Right hindlimb (tissue), 1 donor: ENCODE measurements around the gene ADAMTS4.
A peak's percentile ranks its signal among the peaks of the same experiment; 100 is the strongest.
"Not testable (repeated sequence)": the region's sequence is repeated elsewhere in the genome, so short reads cannot be mapped to it uniquely, and the experiment has no call there.

Experiments used
- DNase-seq: peaks from one replicate; pipeline ENCODE4 v3.0.0-alpha.2; 2018

Gene ADAMTS4, protein sequence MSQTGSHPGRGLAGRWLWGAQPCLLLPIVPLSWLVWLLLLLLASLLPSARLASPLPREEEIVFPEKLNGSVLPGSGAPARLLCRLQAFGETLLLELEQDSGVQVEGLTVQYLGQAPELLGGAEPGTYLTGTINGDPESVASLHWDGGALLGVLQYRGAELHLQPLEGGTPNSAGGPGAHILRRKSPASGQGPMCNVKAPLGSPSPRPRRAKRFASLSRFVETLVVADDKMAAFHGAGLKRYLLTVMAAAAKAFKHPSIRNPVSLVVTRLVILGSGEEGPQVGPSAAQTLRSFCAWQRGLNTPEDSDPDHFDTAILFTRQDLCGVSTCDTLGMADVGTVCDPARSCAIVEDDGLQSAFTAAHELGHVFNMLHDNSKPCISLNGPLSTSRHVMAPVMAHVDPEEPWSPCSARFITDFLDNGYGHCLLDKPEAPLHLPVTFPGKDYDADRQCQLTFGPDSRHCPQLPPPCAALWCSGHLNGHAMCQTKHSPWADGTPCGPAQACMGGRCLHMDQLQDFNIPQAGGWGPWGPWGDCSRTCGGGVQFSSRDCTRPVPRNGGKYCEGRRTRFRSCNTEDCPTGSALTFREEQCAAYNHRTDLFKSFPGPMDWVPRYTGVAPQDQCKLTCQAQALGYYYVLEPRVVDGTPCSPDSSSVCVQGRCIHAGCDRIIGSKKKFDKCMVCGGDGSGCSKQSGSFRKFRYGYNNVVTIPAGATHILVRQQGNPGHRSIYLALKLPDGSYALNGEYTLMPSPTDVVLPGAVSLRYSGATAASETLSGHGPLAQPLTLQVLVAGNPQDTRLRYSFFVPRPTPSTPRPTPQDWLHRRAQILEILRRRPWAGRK

DNA sequence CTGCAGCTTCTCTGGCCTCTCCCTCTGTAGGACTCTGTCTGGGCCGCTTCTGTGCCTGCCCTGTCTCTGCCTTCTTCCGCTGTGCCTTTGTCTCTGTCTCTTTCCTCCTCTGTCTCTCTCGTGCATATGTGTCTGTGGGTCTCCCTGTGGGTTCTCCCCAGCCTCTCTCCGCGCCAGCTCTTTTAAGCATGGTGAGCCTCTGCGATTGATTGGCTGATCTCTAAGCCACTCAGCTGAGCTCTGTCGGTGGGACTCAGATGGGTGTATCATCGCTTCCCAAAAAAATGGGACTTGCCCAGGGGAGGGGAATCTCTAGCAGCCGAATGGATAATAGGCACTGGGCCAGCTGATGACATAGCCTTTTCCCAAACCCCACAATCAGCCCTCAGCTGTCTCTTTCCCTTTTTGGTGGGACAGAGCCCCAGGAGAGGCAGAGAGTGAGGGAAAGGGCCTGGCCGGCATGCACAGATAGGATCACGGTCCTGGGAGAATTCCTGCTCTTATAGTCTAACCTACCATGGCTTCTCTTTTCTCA, at the start of gene ADAMTS4:
Gene ADAMTS4 (minus strand): TSS at position 158 of the 535 bp plus-strand sequence. CDS start 427 bp downstream, outside the sequence.
- DNase-seq, result peak; percentile 89

DNA sequence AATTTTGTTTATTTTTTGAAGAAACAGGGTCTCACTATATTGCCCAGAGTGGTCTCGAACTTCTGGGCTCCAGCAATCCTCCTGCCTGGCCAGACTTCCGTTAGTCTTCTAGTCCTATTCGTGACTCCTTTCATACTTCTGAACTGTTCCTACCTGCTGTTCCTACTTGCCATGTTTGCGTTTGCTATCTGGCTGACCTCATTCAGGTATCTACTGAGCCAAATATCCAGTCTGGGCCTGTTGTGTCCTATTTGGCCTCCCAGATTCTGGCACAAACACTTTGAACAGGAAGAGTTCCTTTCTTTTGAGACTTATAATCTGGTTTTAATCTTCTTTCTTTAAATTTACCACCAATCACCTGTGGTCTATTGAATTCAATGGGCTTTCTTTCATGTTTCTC, 46.0 kb upstream of the ADAMTS4 start:
- DNase-seq, result no peak

DNA sequence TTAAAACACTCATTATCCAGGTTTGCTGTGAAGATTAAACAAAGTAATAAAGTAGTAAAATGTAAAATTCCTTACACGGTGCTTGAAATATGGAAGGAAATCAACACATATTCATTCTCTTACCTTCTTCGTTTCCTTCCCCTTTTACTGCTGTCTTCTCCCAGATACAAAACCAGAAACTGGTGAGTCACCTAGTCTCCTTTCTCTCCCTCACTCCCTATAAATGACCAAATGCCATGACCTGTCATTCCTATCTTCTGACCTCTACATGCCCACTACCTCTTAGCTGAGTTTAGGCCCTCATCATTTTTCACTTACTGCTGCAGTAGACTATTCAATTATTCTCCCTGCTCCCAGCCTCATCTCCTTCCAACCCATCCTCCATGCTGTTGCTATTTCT, 43.5 kb upstream of the ADAMTS4 start:
- DNase-seq, result no peak

DNA sequence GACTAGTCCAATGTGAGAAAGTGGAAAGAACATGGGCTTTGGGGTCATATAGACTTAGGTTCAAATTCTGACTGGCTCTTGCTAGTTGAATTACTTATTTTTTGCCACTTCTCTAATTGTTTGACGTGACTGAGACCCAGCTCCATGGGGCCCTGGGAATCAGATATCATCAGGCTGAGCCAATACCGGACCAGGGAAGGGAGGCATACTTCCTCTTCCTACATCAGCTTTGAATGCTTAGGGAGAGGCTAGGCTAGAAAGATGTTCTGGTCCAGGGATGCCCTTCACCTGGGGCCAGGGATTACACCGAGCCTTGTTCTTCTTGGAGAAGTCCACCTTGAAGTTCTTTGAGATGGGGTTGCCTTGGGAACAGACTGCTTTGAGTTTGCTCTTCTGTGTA, 42.8 kb upstream of the ADAMTS4 start:
- no peak for DNase-seq

DNA sequence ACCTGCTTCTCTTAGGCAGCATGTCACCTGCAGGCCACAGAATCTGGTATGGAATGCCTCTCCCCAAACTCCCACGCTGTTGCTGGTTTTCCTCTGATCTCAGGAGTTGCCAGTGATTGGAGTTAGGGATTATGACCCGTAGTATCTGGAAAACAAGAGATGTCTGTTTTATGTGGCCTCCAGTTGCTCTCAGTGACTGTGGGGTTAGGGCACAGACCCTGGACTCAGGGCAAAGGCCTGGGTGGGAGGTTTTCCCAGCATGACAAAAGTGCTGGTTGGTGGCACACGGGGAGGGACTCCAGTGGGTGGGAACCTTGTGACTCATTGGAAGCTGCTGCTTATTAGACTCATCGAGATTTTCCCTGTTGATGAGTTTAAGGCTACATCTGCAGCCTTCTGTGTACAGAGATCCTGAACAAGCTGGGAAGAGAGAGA, 39.2 kb upstream of the ADAMTS4 start, which contains the start of gene NR1I3:
Gene NR1I3 (minus strand): TSS at position 165 of the 435 bp plus-strand sequence. CDS start 1,638 bp downstream, outside the sequence.
- DNase-seq, result no peak

DNA sequence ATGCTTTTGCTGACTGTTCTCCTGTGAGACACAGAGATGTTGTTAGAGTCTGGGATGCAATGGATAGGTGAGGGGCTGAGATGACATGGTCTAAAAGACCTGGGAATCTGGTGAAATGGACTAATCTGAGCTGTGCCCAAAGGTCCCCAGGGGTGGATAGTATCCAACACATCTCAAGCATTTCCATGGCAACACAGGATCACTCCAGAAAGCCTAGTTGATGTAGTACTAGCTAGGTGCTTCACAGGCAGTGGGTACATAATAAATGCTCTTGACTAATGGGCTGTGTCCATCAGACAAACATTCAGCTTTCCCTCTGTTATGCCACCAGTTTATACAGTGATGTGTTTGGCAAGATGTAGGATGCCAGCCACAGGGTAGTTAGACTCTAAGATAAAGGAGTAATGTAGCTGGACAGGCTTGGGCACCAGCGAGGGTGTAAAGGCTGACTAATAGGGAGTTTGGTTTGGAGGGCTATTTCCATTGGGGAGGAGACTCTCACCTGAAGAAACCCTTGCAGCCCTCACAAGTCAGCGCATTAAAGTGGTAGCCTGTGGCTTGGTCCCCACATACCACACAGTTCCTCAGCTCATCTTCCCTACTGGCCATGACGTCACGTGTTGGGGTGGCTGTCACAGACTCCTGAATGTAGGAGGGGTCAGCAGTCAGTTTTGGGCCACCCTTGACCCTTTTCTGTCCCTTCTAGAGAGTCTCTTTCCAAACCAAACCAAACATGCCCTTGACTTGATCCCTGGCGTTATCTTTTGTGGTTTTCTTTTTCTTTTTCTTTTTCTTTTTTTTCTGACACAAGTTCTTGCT, 37.3 kb upstream of the ADAMTS4 start:
- DNase-seq, result no peak

DNA sequence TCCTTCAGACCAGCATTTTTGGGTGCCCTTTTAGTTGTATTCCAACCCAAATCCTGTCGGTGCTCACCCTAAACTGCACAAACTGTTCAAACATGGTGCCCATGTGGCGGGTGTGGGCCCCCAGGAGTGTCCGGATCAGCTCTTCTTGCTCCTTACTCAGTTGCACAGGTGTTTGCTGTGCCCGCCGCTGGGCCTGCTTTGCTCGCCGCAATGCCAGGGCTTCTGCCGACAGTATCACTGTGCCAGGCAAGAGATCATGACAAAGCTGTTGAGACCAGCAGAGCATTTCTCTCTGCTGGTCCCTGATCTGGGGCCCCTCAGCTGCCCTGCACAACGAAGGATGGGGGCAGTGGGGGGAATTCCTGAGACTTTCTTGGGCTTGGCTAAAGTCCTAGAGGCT, 34.2 kb upstream of the ADAMTS4 start:
- DNase-seq, result no peak

DNA sequence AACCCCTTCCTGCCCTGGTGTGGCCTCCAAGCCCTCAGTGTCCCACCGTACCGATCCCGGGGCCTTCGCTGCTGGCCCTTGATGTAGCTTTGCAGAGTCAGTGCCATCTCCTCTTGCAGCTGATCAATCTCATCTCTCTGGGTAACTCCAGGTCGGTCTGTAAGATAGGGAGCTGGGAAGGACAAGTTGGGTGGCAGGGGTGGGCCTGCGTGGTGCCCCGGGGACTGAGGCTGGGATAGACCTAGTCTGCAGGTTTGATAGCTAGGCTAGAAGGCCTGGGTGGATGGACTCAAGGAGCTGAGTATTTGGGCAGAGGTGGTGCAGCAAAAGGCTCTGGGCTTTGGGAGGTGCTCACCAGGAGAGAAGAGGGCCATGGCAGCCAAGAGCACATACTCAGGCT, 31.9 kb upstream of the ADAMTS4 start:
- no peak for DNase-seq

DNA sequence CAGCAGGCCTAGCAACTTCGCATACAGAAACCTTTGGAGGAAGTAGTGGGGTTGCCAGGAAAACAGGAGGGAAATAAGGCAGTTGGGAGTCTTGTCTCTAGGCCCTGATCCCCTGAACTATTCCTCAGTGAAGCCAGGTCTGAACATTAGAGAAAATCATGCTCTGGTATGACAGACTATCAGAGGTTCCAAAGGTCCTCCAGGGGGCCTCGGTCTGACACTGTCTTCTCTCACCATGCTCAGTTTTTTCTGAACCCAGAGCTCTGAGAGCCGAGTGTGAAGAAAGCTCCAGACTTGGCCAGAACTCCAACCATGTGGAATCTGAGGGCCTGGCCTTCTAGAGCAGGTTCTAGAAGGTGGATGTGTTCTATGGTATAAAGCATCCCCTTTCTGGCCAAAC, 31.0 kb upstream of the ADAMTS4 start:
- no peak for DNase-seq

DNA sequence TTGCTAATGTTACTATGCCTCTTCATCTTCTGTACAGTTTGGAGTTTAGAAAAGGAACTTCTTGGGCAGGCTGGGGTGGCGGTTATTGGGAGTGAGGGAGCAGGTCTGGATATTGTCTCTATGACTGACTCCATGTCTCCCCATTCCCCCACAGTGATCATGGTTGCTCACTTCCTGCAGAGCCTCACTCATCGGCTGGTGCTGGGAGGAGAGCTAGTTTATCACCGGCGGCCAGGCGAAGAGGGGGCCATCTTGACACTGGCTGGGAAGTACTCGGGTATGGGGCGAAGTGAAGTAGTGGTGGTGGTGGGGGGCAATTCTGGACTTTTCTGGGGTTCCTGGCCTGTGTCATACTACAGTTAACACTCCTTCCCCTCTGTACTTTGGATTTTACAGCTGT, 29.2 kb upstream of the ADAMTS4 start:
- no peak for DNase-seq

DNA sequence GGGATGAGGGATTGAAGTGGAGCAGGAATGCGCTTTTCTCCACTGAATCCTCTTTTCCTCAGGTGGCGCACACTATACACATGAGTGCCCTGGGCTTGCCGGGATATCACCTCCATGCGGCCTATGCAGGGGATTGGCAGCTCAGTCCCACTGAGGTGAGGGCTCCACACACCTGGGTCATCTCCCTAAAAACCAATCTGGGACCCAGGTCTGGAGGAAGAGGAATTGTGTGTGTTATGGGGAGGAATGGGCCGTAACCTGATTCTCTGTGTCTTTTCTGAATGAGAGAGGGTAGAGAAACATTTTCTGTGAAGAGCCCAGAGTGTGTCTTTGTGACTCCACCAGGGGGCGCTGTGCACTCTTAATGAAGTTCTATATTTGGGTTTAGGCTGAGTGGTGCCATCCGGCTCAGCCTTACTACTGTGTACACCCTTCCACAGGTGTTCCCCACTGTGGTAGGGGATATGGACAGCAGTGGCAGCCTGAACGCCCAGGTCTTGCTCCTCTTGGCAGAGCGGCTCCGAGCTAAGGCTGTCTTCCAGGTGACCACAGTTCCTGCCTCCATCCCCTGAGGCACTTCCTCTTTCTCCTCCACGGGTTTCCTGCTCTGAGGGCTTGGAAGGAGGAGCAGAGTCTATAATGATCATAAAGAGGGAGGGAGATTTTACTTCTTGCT, 28.5 kb upstream of the ADAMTS4 start:
- peak; percentile 76 for DNase-seq

DNA sequence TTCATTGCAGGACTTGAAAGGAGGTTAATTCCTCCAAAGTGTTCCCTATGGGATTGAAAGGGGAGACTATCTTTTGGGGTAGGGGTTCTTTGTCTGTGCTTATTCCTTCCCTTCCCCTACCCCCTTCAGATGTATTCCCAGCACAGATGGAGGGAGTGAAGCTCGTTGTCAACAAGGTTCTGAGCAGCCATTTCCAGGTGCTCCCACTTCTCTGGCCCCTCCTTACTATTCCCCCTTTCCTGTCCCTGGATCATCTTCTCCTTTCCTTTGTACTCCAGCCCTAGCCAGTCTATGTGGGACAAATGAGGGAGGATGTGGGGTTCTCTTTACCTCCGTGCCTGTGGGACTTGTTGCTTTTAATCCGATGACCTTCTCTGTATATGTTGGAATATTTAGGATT, 27.9 kb upstream of the ADAMTS4 start:
- no peak for DNase-seq

DNA sequence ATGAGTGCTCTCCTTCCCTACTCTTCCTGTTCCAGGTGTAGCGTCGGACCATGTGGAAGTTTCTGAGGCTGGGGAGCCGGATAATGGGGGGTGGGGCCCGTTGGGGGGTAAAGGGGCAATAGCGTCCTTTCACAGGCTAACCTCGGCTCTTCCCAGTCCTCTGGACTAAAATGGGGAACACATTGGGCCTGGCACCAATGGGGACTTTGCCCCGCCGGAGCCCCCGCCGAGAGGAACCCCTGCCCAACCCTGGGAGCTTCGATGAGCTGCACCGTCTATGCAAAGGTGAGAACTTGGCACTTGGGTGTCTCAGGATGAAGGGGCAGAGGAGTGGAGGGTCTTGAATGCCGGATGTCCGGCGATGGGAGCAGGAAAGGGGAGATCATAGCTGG, 27.5 kb upstream of the ADAMTS4 start:
- peak; percentile 22 for DNase-seq

DNA sequence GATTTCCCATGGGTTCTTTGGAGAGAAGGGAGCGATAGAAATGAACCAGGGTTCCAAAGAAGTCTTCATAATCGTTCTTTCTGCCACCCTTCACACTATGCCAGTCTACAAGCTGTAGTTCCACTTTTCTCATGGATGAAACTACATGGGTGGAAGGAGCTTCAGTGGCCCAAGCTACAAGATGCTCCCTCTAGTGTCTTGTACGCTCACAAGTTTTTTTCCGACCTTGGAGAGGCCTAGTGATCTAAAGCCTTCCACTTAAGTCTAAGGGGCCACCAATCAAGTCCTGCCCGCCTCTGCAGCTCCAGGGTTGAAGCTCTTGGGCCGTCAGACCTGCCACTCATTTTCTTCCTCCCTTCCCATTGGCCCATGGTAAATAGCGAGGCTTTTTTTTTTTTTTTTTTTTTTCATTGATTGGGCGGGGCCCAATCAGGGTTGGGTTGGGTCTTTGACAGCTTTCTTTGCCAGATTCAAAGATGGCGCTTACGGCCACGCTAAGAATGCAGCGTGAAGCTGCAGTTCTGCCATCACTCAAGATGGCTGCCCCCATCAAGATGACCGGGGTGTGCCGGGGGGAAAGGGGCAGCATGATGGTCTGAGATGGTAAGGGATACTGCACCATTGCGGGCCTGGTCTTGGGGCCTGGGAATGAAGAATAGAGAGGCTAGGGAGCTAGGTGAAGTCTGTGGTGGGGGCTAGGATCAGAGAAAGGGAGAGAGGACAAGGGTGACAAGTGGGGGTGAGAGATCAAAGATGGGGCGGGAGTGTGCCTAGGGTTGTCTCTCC, 26.9 kb upstream of the ADAMTS4 start, which contains the start of gene TOMM40L:
Gene TOMM40L (plus strand): TSS at position 527 of the 786 bp plus-strand sequence. CDS start 430 bp downstream, outside the sequence.
- peak; percentile 92 for DNase-seq

DNA sequence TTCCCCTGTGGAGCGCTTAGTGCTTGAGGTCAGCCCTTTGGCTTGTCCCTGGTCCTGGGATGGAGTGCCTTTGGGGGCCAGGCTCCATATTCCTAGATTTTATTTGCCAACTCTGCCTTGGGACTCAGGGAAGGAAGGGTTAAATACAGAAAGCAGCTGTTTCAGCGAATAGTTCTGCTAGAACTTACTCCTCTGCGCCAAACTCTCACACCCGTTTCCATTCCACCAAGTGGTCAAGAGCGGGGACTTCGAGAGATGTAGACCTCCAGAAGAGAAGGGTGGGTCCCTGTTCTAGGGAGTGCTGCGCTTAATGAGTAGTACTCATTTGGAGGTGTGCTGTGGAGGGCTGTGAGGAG, 26.3 kb upstream of the ADAMTS4 start:
- DNase-seq, result no peak

DNA sequence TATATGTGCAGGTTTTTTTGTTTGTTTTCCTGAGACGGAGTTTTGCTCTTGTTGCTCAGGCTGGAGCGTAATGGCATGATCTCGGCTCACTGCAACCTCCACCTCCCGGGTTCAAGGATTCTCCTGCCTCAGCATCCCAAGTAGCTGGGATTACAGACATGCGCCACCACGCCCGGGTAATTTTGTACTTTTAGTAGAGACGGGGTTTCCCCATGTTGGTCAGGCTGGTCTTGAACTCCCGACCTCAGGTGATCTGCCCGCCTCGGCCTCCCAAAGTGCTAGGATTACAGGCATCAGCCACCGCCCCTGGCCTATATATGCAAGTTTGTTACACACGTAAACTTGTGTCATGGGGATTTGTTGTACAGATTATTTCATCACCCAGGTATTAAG, 25.8 kb upstream of the ADAMTS4 start:
- DNase-seq, result not testable (repeated sequence)

DNA sequence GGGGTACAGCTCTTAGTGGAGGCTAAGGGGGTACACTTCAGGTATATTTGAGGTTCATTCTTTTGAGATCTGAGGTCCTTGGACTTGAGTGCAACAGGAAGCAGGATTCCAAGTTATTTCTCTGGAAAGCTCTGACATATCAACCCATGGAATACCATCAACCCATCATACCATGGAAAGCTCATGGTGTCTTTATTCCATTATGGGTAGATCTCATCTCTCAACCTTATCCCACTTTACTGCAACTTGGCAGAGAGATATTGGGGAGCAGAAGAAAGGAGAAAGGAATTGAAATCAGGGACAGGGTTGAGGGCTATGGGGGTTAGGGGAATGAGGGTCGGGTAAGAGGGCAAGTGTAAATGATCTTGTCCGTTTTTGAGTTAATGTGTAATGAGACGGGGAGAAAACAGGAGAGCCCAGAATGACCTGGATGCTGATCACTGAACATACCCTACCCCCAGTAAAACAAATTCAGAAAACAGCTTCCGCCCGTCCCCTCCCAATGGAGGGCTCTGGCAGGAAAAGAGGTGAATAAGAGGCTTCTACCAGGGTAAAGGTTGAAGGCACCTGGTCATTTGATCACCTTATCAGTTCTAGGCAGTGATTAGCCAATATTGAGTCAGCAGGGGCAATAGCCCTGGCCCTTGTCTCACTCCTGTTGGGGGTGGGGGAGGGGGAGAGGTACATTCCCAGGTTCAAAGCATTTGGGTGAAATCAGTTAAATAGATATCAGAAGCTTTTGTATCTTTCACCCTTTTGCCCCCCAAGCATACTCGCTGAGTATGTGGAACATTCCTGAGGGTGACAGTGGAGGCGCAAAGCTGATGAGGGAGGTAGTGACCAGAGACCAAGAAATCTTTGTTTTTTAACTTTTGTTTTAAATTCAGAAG, 25.2 kb upstream of the ADAMTS4 start:
- no peak for DNase-seq

DNA sequence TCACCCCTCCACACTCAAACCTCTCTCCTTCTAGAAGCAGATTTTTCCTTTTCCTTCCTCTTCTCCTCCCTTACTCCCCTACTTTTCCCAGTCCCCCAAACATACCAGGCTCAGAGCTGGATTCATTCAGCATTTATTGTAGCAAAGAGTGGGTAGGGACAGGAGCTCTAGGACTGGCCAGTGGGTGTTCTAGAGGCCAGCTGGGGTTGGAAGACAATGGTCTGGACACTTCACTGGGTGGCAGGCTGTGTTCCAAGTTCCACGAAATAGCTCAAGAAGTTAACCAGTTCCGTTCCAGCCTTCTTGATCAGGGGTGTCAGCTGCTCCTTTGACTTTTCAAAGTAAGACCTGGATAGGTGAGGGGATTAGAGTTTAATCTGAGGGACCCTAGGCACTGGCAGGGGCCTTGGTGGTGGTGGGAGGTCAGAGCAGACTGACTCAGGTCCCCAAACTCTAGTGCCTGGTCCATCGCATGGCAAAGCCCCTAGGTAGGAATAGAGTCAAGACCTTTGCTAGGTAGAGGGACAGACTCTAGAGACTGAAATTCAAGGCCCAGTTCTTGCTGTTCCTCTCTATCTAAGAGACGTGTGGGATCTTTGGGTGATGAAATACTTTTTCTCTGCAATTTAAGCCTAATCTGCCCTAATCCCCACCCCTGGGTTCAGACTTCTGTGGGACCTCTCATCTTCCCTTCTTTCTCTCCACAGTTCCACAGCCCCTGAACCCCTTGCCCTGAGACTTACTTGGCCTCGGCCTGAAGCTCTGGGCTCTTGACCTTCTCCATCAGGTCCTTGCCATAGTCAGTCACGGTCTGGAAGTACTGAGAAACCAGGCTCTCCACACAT, 23.5 kb upstream of the ADAMTS4 start:
- DNase-seq, result no peak

DNA sequence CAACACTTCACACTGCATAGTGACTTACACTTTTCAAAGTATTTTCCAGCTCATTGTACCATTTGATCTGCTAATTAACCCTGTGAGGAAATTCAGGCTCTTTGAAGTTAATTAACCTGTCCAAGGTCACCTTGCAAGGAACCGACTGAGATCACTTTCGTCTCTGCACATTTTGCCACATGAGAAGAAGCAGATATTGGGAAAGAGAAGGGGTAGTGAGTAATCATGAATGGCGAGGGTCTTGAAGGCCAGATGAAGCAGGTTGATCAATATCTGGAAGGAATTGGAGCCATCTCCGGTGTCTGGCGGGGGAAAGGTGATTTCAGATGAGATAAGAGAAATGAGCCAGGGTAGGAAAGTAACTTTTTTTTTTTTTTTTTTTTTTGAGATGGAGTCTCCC, 21.1 kb upstream of the ADAMTS4 start:
- no peak for DNase-seq
